ENCODE measurements around the gene MFAP3. TPM values are rescaled to one million over a fixed set of nuclear protein-coding genes. Genes with fewer than 3 reads are reported as not detected.

Gene MFAP3
- total RNA-seq, 3 donors from 2014 or later (not counting 1 experiment from before 2014, with no cell fraction given): 20.4 to 24.8 (median 22.7) TPM

- no peak overlapping the region for H3K27ac ChIP-seq (ENCODE audit: low read length)
- Mint-ChIP-seq H3K27me3 (ENCODE audit: low read depth in 2 of 2) (no peaks in the 10 kb centered on the region), H3K4me3 (no peak overlapping the region), H3K4me1 (peaks cover 16 to 30% of the 10 kb centered on the region in 2 donors), H3K27ac (peak overlapping the region; percentile 29 to 51), H3K36me3 (no peaks in the 10 kb centered on the region), H3K9me3 (no peaks in the 10 kb centered on the region)
- H3K27me3 ChIP-seq (ENCODE audit: control insufficient read depth, insufficient read depth, low read length): no peaks in the 10 kb centered on the region
- no peaks in the 10 kb centered on the region for H3K36me3 ChIP-seq (ENCODE audit: control insufficient read depth, insufficient read depth, low read length)
- no peaks in the 10 kb centered on the region for H3K9me3 ChIP-seq (ENCODE audit: control insufficient read depth, insufficient read depth, low read length)
- WGBS (ENCODE audit: insufficient coverage): 75% methylated on average over 4 of the region's 5 CpGs
- intact Hi-C loops (cut with micrococcal nuclease): no loop called here
- DNase-seq (no peak), ATAC-seq (no peak)
- no peak overlapping the region for H3K4me3 ChIP-seq (ENCODE audit: low read length)
- peaks cover 16% of the 10 kb centered on the region for H3K4me1 ChIP-seq (ENCODE audit: control insufficient read depth, insufficient read depth, low read length)
- TF ChIP-seq CTCF (IDR thresholded peaks at IDR 0.05): no peak
Observed at GRCh38 chr5:154076240-154076922, 37.6 kb downstream of the MFAP3 start.

- peaks cover 10% of the 10 kb centered on the region for H3K4me1 ChIP-seq (ENCODE audit: control insufficient read depth, insufficient read depth, low read length)
- Mint-ChIP-seq H3K36me3 (no peaks in the 10 kb centered on the region), H3K4me1 (peaks cover 7 to 20% of the 10 kb centered on the region in 2 donors), H3K27ac (no peak overlapping the region), H3K27me3 (ENCODE audit: low read depth in 2 of 2) (no peaks in the 10 kb centered on the region), H3K4me3 (no peak overlapping the region), H3K9me3 (no peaks in the 10 kb centered on the region)
- DNase-seq: no peak
- no peak overlapping the region for H3K27ac ChIP-seq (ENCODE audit: low read length)
- no peak for TF ChIP-seq CTCF (IDR thresholded peaks at IDR 0.05)
- no peak overlapping the region for H3K4me3 ChIP-seq (ENCODE audit: low read length)
- ATAC-seq: no peak
- intact Hi-C loops (cut with micrococcal nuclease): no loop called here
- H3K9me3 ChIP-seq (ENCODE audit: control insufficient read depth, insufficient read depth, low read length): no peaks in the 10 kb centered on the region
- H3K36me3 ChIP-seq (ENCODE audit: control insufficient read depth, insufficient read depth, low read length): no peaks in the 10 kb centered on the region
- WGBS (ENCODE audit: insufficient coverage): 87% methylated on average over 1 of the region's 1 CpG
- H3K27me3 ChIP-seq (ENCODE audit: control insufficient read depth, insufficient read depth, low read length): no peaks in the 10 kb centered on the region
Observed at GRCh38 chr5:154077696-154078095, 38.9 kb downstream of the MFAP3 start.

- no peak for TF ChIP-seq CTCF (IDR thresholded peaks at IDR 0.05)
- intact Hi-C loops (cut with micrococcal nuclease): no loop called here
- Histone ChIP-seq H3K4me3 (ENCODE audit: low read length) (no peak overlapping the region), H3K27me3 (ENCODE audit: control insufficient read depth, insufficient read depth, low read length) (no peaks in the 10 kb centered on the region), H3K36me3 (ENCODE audit: control insufficient read depth, insufficient read depth, low read length) (no peaks in the 10 kb centered on the region), H3K4me1 (ENCODE audit: control insufficient read depth, insufficient read depth, low read length) (peaks cover 10% of the 10 kb centered on the region), H3K27ac (ENCODE audit: low read length) (no peak overlapping the region), H3K9me3 (ENCODE audit: control insufficient read depth, insufficient read depth, low read length) (no peaks in the 10 kb centered on the region)
- Mint-ChIP-seq H3K36me3 (no peaks in the 10 kb centered on the region), H3K27me3 (ENCODE audit: low read depth in 2 of 2) (no peaks in the 10 kb centered on the region), H3K27ac (no peak overlapping the region), H3K9me3 (no peaks in the 10 kb centered on the region), H3K4me3 (no peak overlapping the region), H3K4me1 (peaks cover 7 to 19% of the 10 kb centered on the region in 2 donors)
- ATAC-seq (no peak), DNase-seq (no peak)
- WGBS (ENCODE audit: insufficient coverage): 100% methylated on average over 1 of the region's 1 CpG
Observed at GRCh38 chr5:154078272-154078671, 39.5 kb downstream of the MFAP3 start.

- Mint-ChIP-seq H3K27ac (no peak overlapping the region), H3K27me3 (ENCODE audit: low read depth in 2 of 2) (no peaks in the 10 kb centered on the region), H3K4me3 (no peak overlapping the region), H3K9me3 (no peaks in the 10 kb centered on the region), H3K36me3 (no peaks in the 10 kb centered on the region), H3K4me1 (peaks cover 7 to 11% of the 10 kb centered on the region in 2 donors)
- H3K4me3 ChIP-seq (ENCODE audit: low read length): no peak overlapping the region
- DNase-seq (no peak), ATAC-seq (no peak)
- no peak for TF ChIP-seq CTCF (IDR thresholded peaks at IDR 0.05)
- no peaks in the 10 kb centered on the region for H3K9me3 ChIP-seq (ENCODE audit: control insufficient read depth, insufficient read depth, low read length)
- 84% methylated on average over 2 of the region's 2 CpGs for WGBS (ENCODE audit: insufficient coverage)
- no peaks in the 10 kb centered on the region for H3K4me1 ChIP-seq (ENCODE audit: control insufficient read depth, insufficient read depth, low read length)
- intact Hi-C loops (cut with micrococcal nuclease): no loop called here
- no peaks in the 10 kb centered on the region for H3K27me3 ChIP-seq (ENCODE audit: control insufficient read depth, insufficient read depth, low read length)
- no peak overlapping the region for H3K27ac ChIP-seq (ENCODE audit: low read length)
- no peaks in the 10 kb centered on the region for H3K36me3 ChIP-seq (ENCODE audit: control insufficient read depth, insufficient read depth, low read length)
Observed at GRCh38 chr5:154081246-154081645, 42.5 kb downstream of the MFAP3 start.
